HPDE6-E6E7 (cell line): ENCODE data around the gene CHD5.
A peak's percentile ranks its signal among the peaks of the same experiment; 100 is the strongest.
"Not testable (repeated sequence)": the region's sequence is repeated elsewhere in the genome, so short reads cannot be mapped to it uniquely, and the experiment has no call there.

ENCODE experiments used
- DNase-seq: peaks from one replicate; pipeline ENCODE4 v3.0.0; 2011; ENCODE audit warnings: missing footprints; ENCODE audit errors: extremely low spot score

The CHD5 gene

GRCh38 chr1:6180268-6180706 lies at the start of gene CHD5:
CHD5 (minus strand) TSS chr1:6180321; CDS start chr1:6180023, 298 bp downstream.
- no peak for DNase-seq

- no peak for DNase-seq
Observed at GRCh38 chr1:6225651-6226050, 45.5 kb upstream of the CHD5 start.

DNA sequence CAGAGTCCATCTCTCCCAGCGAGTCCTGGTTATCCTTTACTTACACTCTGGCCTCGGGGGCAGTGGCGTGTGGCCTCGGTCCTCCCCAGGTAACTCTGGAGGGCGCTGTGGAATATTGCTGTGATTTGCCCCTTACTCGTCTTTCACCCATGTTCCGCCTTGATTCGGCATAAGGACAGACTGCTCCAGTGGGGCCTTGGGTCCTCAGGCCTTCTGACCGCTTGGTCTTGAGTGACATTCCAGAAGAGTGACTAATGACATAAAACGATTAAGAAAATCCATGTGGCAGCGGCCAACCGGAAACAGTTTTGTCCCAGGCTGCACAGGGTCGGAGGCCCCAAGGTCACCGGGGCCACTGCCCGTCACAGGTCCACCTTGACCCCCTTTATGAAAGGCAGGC lies 44.6 kb upstream of the CHD5 start:
- no peak for DNase-seq

- no peak for DNase-seq
Observed at GRCh38 chr1:6223617-6224016, 43.5 kb upstream of the CHD5 start.

GRCh38 chr1:6222636-6223035 lies 42.5 kb upstream of the CHD5 start:
- no peak for DNase-seq

DNA sequence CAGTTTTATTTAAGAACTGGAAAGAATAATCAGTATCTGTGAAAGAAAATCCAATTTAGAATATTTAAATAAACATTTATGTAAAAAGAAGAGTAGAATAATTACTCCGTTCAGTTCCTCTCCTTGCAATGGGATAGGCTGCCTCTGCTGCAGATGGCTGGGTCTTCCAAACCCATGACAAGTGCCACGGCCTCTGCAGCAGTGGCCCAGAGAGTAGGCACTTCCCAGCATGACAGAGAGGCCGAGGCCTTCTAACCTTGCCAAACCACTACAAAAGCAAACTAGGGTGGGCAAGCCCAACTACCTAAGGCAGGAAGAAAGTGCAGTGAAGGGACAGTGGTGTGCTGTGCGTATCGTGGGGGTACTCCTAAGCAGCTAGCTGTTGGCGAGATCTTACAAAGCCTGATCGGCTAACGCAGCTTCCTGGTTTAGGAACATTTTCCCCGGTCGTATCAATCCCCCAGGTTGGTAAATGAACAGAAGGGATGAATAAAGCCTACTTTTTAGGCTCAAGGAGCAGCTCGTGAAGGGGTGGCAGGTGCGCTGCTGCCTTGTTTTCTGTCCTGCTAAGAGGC lies 41.2 kb upstream of the CHD5 start:
- DNase-seq: no peak

DNA sequence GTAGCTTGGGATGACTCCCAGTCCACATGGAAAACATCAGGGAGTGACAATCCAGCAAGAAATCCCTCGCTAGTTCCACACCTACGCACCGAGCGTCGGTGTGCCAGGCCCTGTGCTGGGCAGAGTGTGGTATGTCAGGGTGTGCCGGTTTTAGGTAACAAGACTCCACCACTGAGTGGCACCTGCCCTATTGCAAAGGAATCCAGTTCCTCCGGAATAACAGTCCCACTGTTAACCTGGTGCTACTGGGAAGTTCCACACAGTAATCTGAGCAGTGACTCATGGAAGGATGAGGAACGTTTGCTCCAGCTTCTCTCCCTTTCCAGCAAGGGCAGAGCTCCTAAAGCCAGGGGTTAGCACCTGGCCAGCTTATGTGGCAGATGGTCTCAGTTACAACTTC lies 40.1 kb upstream of the CHD5 start:
- DNase-seq: peak; percentile 94

GRCh38 chr1:6219641-6220040 lies 39.5 kb upstream of the CHD5 start:
- not testable (repeated sequence) for DNase-seq

GRCh38 chr1:6218375-6219164 lies 38.4 kb upstream of the CHD5 start:
- no peak for DNase-seq

- no peak for DNase-seq
Observed at GRCh38 chr1:6212193-6212959, 32.3 kb upstream of the CHD5 start.

DNA sequence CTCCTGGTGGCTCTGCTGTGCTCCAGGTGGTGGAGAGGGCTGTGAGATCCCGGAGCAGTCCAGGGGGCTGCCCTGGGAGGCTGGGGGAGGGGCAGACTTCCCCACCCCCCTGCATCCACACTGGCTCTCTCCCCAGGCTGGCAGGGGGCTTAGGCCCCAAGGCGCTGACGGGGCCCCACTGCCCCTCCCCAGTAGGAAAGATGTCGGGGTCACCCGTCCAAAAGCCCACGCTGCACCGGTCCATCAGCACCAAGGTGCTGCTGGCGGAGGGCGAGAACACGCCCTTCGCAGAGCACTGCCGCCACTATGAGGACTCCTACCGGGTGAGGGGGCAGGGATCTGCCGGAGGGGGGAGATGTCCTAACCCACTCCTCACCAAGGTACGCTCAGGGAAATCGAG lies 31.6 kb upstream of the CHD5 start:
- no peak for DNase-seq

- no peak for DNase-seq
Observed at GRCh38 chr1:6210591-6211355, 30.7 kb upstream of the CHD5 start.

- DNase-seq: no peak
Observed at GRCh38 chr1:6209661-6210580, 29.8 kb upstream of the CHD5 start.

- no peak for DNase-seq
Observed at GRCh38 chr1:6208723-6209660, 28.9 kb upstream of the CHD5 start.

- DNase-seq: no peak
Observed at GRCh38 chr1:6207921-6208320, 27.8 kb upstream of the CHD5 start.

GRCh38 chr1:6207075-6207885 lies 27.2 kb upstream of the CHD5 start:
- no peak for DNase-seq

DNA sequence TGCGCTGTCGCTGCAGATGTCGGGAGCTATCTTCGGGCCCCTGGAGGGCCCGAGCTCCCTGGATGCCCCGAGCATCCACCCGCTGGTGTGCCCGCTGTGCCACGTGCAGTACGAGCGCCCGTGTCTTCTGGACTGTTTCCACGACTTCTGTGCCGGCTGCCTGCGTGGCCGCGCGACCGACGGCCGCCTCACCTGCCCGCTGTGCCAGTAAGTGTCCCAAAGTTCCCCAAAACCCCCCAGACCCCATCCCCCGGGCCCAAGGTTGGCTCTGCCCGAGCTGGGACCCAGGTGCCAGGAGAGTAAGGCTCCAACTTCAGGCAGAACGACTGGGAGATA lies 26.4 kb upstream of the CHD5 start:
- no peak for DNase-seq

DNA sequence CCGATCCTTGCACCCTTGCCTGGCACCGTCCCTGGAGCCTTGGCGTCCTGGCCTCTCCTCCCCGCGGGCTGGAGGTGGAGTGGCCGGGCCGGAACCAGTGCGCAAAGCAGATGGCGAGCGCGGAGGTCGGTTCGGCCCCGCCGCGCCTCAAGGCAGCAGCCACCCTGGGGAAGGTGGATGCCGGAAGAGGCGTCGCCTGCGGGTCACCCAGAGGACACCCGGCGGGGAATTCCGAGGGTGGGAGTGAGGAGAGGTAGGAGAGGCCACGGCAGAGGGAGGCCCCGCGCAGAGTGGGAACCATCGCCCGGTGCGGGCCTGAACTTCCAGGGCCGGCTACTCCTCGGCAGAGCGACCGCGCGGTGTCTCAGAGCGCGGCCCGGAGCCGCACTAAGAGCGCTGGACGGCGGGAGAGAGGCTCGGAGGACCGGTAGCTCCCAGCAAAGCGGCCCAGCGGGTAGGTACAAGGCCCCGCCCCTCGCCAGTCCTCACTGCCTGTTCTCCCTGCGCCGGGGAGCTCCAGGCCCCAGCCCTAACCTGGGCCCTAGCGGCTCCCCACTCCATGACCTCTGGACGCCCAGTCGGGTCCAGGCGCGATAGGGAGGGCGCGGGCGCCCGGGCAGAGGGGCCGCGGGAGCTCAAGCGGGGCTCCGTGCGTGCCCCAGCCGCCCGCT lies 25.9 kb upstream of the CHD5 start, which contains the start of gene RNF207:
Gene RNF207, plus strand, starts transcription at position 271 of the 671 bp plus-strand sequence. CDS start 417 bp downstream, outside the sequence.
- DNase-seq: peak; percentile 81
